HepG2 (cell line): ENCODE measurements around the gene ATRN. TPM values are rescaled to one million over a fixed set of nuclear protein-coding genes. Genes with fewer than 3 reads are reported as not detected.
A peak's percentile ranks its signal among the peaks of the same experiment; 100 is the strongest.

Experiments
- CEBPZ ChIP-seq: IDR thresholded peaks from 2 replicates; pipeline ENCODE4 v1.6.1; 2012; ENCODE audit warnings: low read length, improper control_type of control experiment
- CREB1 ChIP-seq, 2 experiments: fragments of 450-650 bp in 1 of 2; IDR thresholded peaks; 2 replicates each; pipeline ENCODE4 v1.6.1; 2016 to 2017; ENCODE audit warnings: control low read depth in 1 of 2, mild to moderate bottlenecking in 1 of 2, missing compliant biosample characterization in 1 of 2, missing genetic modification characterization in 1 of 2
- HOXD1 ChIP-seq: sonication (generic); formaldehyde crosslinking; IDR thresholded peaks from 2 replicates; pipeline ENCODE4 v1.5.0; 2020; ENCODE audit warnings: missing genetic modification reagents
- KDM2A ChIP-seq: sonication (generic); formaldehyde crosslinking; IDR thresholded peaks from 2 replicates; pipeline ENCODE4 v1.4.0; 2020; ENCODE audit warnings: low read depth, missing genetic modification reagents, borderline replicate concordance
- KDM5A ChIP-seq: fragments of 200-600 bp; sonication (generic); IDR thresholded peaks from 2 replicates; pipeline ENCODE4 v1.7.0; 2018; ENCODE audit warnings: antibody characterized with exemption, mild to moderate bottlenecking, low read length, borderline replicate concordance
- MIXL1 ChIP-seq: IDR thresholded peaks from 2 replicates; pipeline ENCODE4 v1.6.1; 2016
- NFATC3 ChIP-seq: sonication (generic); formaldehyde crosslinking; IDR thresholded peaks from 2 replicates; pipeline ENCODE4 v1.5.1; 2020; ENCODE audit warnings: mild to moderate bottlenecking, missing genetic modification reagents
- PAXIP1 ChIP-seq: sonication (generic); formaldehyde crosslinking; conservative IDR thresholded peaks from 2 replicates; pipeline ENCODE4 v1.4.0; 2020; ENCODE audit warnings: mild to moderate bottlenecking, missing genetic modification reagents, moderate library complexity
- PHF5A ChIP-seq: IDR thresholded peaks from one replicate; pipeline ENCODE4 v1.6.1; 2018; ENCODE audit warnings: low read depth, missing genetic modification reagents; ENCODE audit not compliant: unreplicated experiment
- REL ChIP-seq: sonication (generic); formaldehyde crosslinking; conservative IDR thresholded peaks from 2 replicates; pipeline ENCODE4 v1.8.0; 2022; ENCODE audit warnings: mild to moderate bottlenecking, missing genetic modification reagents, moderate library complexity
- RXRB ChIP-seq: IDR thresholded peaks from 2 replicates; pipeline ENCODE4 v1.6.1; 2016; ENCODE audit warnings: borderline replicate concordance, missing genetic modification reagents, missing compliant biosample characterization
- ZBTB46 ChIP-seq: sonication (generic); formaldehyde crosslinking; IDR thresholded peaks from 2 replicates; pipeline ENCODE4 v1.4.0; 2020; ENCODE audit warnings: mild to moderate bottlenecking, missing genetic modification reagents, borderline replicate concordance
- ZFP36 ChIP-seq: fragments of 150-350 bp; IDR thresholded peaks from 2 replicates; pipeline ENCODE4 v1.6.1; 2018; ENCODE audit warnings: borderline replicate concordance, low read length, low read depth; ENCODE audit not compliant: partially characterized antibody
- ZFP37 ChIP-seq: sonication (generic); formaldehyde crosslinking; IDR thresholded peaks from 2 replicates; pipeline ENCODE4 v1.4.0; 2020; ENCODE audit warnings: missing genetic modification reagents, borderline replicate concordance
- ZFP82 ChIP-seq: sonication (generic); formaldehyde crosslinking; IDR thresholded peaks from 2 replicates; pipeline ENCODE4 v1.5.1; 2020; ENCODE audit warnings: mild to moderate bottlenecking, missing genetic modification reagents, borderline replicate concordance
- ZNF350 ChIP-seq: sonication (generic); formaldehyde crosslinking; IDR thresholded peaks from 2 replicates; pipeline ENCODE4 v1.4.0; 2020; ENCODE audit warnings: mild to moderate bottlenecking, low read depth, missing genetic modification reagents, borderline replicate concordance
- ZNF549 ChIP-seq: sonication (generic); formaldehyde crosslinking; IDR thresholded peaks from 2 replicates; pipeline ENCODE4 v1.5.0; 2020; ENCODE audit warnings: missing genetic modification reagents
- ZNF563 ChIP-seq: sonication (generic); formaldehyde crosslinking; IDR thresholded peaks from 2 replicates; pipeline ENCODE4 v1.8.0; 2022; ENCODE audit warnings: mild to moderate bottlenecking, moderate library complexity, missing genetic modification reagents
- ZNF709 ChIP-seq: sonication (generic); formaldehyde crosslinking; IDR thresholded peaks from 2 replicates; pipeline ENCODE4 v1.5.0; 2020; ENCODE audit warnings: mild to moderate bottlenecking, missing genetic modification reagents
- ZNF768 ChIP-seq: sonication (generic); formaldehyde crosslinking; IDR thresholded peaks from 2 replicates; pipeline ENCODE4 v1.4.0; 2020; ENCODE audit warnings: missing genetic modification reagents
- ZNF772 ChIP-seq: sonication (generic); formaldehyde crosslinking; IDR thresholded peaks from 2 replicates; pipeline ENCODE4 v1.5.0; 2020; ENCODE audit warnings: mild to moderate bottlenecking, missing genetic modification reagents
- ZNF878 ChIP-seq: sonication (generic); formaldehyde crosslinking; IDR thresholded peaks from 2 replicates; pipeline ENCODE4 v1.8.1; 2023; ENCODE audit warnings: mild to moderate bottlenecking, missing genetic modification reagents, moderate library complexity
- ZNF891 ChIP-seq: sonication (generic); formaldehyde crosslinking; IDR thresholded peaks from 2 replicates; pipeline ENCODE4 v1.5.0; 2020; ENCODE audit warnings: mild to moderate bottlenecking, missing genetic modification reagents
- polyA plus RNA-seq, 8 experiments: library from polyadenylated mRNA; depleted of rRNA in 3 of 8; stranded (reverse) in 7 of 8; unstranded in 1 of 8; fragments of >200 nt; fragmentation: Illumina TruSeq in 4 of 8; extraction: Trizol in 4 of 8; gene quantifications; 2 replicates each; pipeline versions ENCODE4 v1.2.1 to v1.2.3, GENCODE V29; 2011 to 2016; ENCODE audit warnings: low read depth in 4 of 8, missing spikeins in 1 of 8, mixed read lengths in 1 of 8; ENCODE audit not compliant: insufficient read depth in 1 of 8
- total RNA-seq, 5 experiments: library from RNA; depleted of rRNA; stranded (reverse); fragments of >200 nt; fragmentation: Illumina TruSeq; extraction: Trizol; gene quantifications; 2 replicates each; pipeline ENCODE4 v1.2.3, GENCODE V29; 2016; ENCODE audit warnings: low read depth in 1 of 5

ATRN gene
- total and polyA plus RNA-seq, 2 of the 13 experiments (the other 11 are each of a cell fraction or from before 2014, with no cell fraction given): 44.2 to 81.1 TPM

GRCh38 chr20:3553663-3554062 is 82.8 kb downstream of the ATRN start (continued):
- TF ChIP-seq PAXIP1 (CRISPR knock-in tag): 0 out of 2 replicates have a peak, but pooled peaks have one; percentile 32
- TF ChIP-seq CEBPZ: no peak
- TF ChIP-seq ZNF772 (CRISPR knock-in tag): no peak
- TF ChIP-seq NFATC3: no peak
- TF ChIP-seq ZFP37: no peak
- TF ChIP-seq ZNF563 (CRISPR knock-in tag): no peak
- no peak for TF ChIP-seq ZNF891
- no peak for TF ChIP-seq PHF5A (CRISPR knock-in tag)
- no peak for TF ChIP-seq ZNF549 (CRISPR knock-in tag)
- TF ChIP-seq RXRB (CRISPR knock-in tag): peak; percentile 69
- no peak for TF ChIP-seq REL
- TF ChIP-seq ZNF350 (CRISPR knock-in tag): no peak
- no peak for TF ChIP-seq KDM5A
- no peak for TF ChIP-seq ZNF768 (CRISPR knock-in tag)
- TF ChIP-seq ZNF709 (CRISPR knock-in tag): no peak
- TF ChIP-seq ZFP36: no peak
- no peak for TF ChIP-seq ZFP82
- no peak for TF ChIP-seq ZBTB46 (CRISPR knock-in tag)
- TF ChIP-seq CREB1 (IDR thresholded peaks at IDR 0.05): no peak
- TF ChIP-seq CREB1 (CRISPR knock-in tag; IDR thresholded peaks at IDR 0.05): no peak
- peak; percentile 70; the same call in 1 of the 2 replicates for TF ChIP-seq MIXL1 (CRISPR knock-in tag)
- no peak for TF ChIP-seq ZNF878 (CRISPR knock-in tag)
- TF ChIP-seq KDM2A: no peak
- no peak for TF ChIP-seq HOXD1 (CRISPR knock-in tag)
